Stimulated activated CD8-positive, alpha-beta memory T cell treated with anti-CD3 and anti-CD28 coated beads, Interleukin-7, amount 100 ng/mL, for 48 hours (primary cell): ENCODE results near the gene COG7.

ENCODE experiments used
- DNase-seq, 2 donors: peaks; one replicate each; pipeline ENCODE4 v3.0.0-alpha.2; 2020; ENCODE audit warnings: low read depth in 1 of 2; ENCODE audit errors: extremely low read depth in 1 of 2

Gene COG7

GRCh38 chr16:23365602-23366240, 87.3 kb downstream of the COG7 start:
- DNase-seq = no peak

- no peak for DNase-seq
Measured at GRCh38 chr16:23362460-23363317, 90.3 kb downstream of the COG7 start.

DNA sequence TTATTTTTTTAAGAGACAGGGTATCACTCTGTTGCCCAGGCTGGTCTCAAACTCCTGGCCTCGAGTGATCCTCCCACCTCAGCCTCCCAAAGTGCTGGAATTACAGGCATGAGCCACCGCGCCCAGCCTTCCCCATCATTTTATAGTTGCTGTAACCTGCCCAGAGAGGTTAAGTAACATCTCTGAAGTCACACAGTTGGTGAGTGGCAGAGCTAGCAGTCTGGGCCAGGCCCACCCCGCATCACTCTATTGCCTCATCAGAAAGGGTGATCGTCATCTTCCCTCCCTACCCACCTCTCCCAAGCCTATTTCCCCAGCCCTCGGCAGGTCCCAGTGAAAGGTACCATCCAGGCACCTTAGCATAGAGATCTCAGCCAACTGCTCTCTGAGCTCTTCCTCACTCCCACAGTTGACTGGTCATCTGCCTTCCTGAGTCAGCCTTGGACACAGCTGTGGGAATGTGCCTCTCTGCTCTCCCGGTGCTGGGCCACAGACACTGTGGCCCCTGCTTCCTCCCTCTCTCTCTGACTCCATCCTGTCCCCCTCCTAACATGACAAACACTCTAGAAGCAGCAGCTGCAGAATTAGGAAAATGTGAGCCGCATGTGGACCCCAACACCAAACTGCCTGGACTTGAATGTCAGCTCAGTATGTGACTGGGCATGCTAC, 93.8 kb downstream of the COG7 start:
- DNase-seq = no peak

DNA sequence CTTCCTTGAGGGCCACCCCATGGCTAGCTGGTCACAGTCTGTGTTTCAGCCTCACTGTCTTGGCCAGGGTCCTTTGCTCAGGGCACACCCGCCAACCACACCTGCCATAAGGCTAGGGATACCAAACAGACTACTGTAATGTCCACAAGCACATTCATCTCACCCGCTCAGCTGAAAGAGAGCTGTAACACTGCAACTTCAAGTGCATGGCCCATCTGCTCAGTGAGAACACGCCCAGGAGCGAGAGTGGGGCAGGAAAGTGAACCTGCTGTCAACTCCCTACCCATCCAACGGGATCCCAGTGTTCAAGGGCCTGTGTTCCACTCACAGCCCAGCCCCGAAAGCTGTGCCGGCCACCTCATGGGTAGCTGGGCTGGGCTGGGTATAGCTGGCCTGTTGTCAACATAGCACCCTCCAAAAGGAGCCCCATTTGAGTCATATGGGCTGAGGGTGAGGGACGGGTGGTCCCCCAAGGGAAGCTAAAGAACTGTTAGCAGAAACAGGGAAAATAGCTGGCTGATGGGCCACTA, 95.2 kb downstream of the COG7 start:
- no peak for DNase-seq

GRCh38 chr16:23356941-23357340, 96.0 kb downstream of the COG7 start:
- DNase-seq = no peak

- no peak for DNase-seq
Measured at GRCh38 chr16:23355106-23355670, 97.8 kb downstream of the COG7 start.

DNA sequence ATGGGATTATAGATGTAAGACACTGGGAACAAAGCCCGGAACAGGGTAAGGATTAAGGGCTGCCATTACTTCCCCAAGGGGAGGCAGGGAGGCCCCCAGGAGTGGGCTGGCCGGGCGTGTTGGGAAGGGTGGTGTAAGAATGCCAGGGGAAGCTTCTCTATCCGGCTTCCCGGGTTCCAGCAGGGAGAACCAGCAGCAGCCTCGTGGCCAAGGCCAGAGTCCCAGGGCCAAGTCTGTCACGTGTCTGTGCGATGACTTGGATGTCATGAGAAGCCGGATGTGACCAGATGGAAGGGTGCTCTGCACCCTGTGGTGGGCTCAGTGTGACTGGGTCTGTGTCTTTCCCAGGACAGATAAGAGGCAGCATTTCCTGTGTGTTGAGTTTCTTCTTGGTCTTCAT, 98.7 kb downstream of the COG7 start:
- DNase-seq = no peak

GRCh38 chr16:23353440-23353839, 99.5 kb downstream of the COG7 start:
- no peak for DNase-seq

- DNase-seq = no peak
Measured at GRCh38 chr16:23351360-23351759, 101.6 kb downstream of the COG7 start.

DNA sequence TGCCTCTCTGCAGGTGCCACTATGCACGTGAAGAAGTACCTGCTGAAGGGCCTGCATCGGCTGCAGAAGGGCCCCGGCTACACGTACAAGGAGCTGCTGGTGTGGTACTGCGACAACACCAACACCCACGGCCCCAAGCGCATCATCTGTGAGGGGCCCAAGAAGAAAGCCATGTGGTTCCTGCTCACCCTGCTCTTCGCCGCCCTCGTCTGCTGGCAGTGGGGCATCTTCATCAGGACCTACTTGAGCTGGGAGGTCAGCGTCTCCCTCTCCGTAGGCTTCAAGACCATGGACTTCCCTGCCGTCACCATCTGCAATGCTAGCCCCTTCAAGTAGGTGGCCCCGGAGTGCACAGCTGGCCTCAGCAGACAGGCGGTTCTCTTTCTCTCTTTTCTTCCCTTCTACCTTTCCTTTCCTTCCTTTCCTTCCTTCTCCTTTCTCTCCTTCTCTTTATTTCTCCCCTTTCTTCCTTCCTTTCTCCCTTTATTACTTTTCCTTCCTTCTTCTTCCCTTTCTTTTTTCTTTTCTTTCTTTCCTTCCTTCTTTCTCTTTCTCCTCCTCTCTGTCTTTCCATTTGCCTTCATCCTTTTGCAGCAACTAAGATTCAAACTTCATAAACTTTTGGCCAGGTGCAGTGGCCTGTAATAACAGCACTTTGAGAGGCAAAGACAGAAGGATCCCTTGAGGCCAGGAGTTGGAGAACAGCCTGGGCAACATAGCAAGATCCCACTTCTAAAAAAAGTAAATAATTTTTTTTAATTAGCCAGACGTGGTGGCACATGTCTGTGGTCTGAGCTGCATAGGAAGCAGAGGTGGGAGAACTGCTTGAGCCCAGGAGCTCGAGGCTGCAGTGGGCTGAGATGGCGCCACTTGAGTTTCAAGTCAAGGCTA, 104.2 kb downstream of the COG7 start:
- no peak for DNase-seq

- no peak for DNase-seq
Measured at GRCh38 chr16:23345237-23345636, 107.8 kb downstream of the COG7 start.

DNA sequence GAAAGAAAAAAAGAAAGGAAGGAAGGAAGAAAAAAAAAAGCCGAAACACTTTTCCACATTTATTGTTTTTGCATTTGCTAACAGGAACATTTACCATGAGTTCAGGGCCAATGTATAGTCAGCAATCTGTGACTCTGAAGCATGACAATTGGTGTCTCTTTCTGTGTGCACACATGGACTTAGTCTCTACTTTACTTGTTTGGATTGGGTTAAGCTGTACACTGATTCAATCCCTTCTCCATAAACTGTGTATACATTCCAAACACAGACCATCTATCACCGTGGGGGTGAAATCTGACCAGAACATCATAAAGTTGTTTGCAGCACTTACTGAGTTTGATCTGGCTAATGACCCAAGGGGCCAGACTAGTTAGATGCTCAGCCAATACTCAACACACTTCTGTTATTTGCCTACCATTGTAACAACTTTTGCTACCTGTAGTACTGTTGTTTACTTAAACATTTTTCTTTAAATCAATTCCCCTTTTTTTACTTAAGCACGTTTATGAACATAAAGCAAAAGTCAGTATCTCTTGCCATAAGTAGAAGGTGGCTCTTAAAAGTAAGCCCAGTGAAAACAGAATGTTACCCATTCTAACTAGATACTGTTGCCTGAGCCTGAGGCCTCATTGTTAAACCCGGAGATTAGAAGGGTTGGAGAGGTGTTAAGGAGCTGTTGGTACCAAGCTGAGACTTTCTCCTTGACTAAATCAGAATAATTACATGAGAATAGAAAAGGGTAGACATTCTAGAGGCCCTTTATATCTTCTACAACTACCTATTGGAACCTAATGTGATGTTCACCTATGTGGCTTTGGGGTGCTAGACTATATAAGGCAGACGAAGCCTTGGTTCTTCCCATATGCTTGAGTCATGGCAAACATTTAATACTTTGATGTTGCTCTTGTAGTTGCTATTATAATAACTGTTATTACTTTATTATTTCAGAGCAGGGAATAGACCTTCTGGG, 109.1 kb downstream of the COG7 start:
- DNase-seq = no peak

- no peak for DNase-seq
Measured at GRCh38 chr16:23342083-23342640, 110.8 kb downstream of the COG7 start.

- no peak for DNase-seq
Measured at GRCh38 chr16:23339787-23340186, 113.2 kb downstream of the COG7 start.
